ENCODE results near the gene HSPB1. TPM values are rescaled to one million over a fixed set of nuclear protein-coding genes. Genes with fewer than 3 reads are reported as not detected.
A peak's percentile ranks its signal among the peaks of the same experiment; 100 is the strongest.

Gene HSPB1
- total RNA-seq, 1 experiment from 2014 or later: 202 TPM

GRCh38 chr7:76267894-76268183, 34.6 kb upstream of the HSPB1 start:
- DNase-seq (ENCODE audit: low spot score) (peak; percentile 39), ATAC-seq (peak; percentile 10)
- H3K27ac Mint-ChIP-seq: no peak overlapping the region
- peaks cover 32% of the 10 kb centered on the region for H3K4me1 Mint-ChIP-seq
- H3K4me3 Mint-ChIP-seq: peak overlapping the region; percentile 57
- ChIA-PET POLR2A (interaction anchor here (0.6 kb wide), 1 partner anchor 8 kb away, joined by 4 read pairs; no protein-coding TSS in a partner anchor), CTCF (interaction anchor here (1.0 to 3.0 kb wide), 4 partner anchors 9 to 89 kb away, joined by 3 to 17 read pairs (median 6); no protein-coding TSS in a partner anchor)
- H3K36me3 Mint-ChIP-seq: no peaks in the 10 kb centered on the region
- H3K27me3 Mint-ChIP-seq (ENCODE audit: low read depth): peaks cover 4% of the 10 kb centered on the region; the same call in 1 of the 2 replicates
- no peaks in the 10 kb centered on the region for H3K9me3 Mint-ChIP-seq
- TF ChIP-seq TP53 (CRISPR knock-in tag; IDR thresholded peaks at IDR 0.05): no peak
- no peak for TF ChIP-seq ZSCAN18 (CRISPR knock-in tag; IDR thresholded peaks at IDR 0.05)
- TF ChIP-seq SMAD4 (CRISPR knock-in tag; IDR thresholded peaks at IDR 0.05): no peak
- no peak for TF ChIP-seq NR3C1 (CRISPR knock-in tag; conservative IDR thresholded peaks at IDR 0.05; ENCODE audit: low read depth)
- TF ChIP-seq ZNF512 (CRISPR knock-in tag; IDR thresholded peaks at IDR 0.05; ENCODE audit: borderline replicate concordance): no peak
- TF ChIP-seq USF2 (CRISPR knock-in tag; IDR thresholded peaks at IDR 0.05): no peak
- no peak for TF ChIP-seq ATF2 (CRISPR knock-in tag; IDR thresholded peaks at IDR 0.05; ENCODE audit: borderline replicate concordance, low read depth)
- no peak for TF ChIP-seq CREB1 (CRISPR knock-in tag; IDR thresholded peaks at IDR 0.05)
- no peak for TF ChIP-seq NFATC4 (CRISPR knock-in tag; IDR thresholded peaks at IDR 0.05)
- TF ChIP-seq ZBTB21 (CRISPR knock-in tag; IDR thresholded peaks at IDR 0.05; ENCODE audit: borderline replicate concordance): no peak
- TF ChIP-seq, protein P1, sequence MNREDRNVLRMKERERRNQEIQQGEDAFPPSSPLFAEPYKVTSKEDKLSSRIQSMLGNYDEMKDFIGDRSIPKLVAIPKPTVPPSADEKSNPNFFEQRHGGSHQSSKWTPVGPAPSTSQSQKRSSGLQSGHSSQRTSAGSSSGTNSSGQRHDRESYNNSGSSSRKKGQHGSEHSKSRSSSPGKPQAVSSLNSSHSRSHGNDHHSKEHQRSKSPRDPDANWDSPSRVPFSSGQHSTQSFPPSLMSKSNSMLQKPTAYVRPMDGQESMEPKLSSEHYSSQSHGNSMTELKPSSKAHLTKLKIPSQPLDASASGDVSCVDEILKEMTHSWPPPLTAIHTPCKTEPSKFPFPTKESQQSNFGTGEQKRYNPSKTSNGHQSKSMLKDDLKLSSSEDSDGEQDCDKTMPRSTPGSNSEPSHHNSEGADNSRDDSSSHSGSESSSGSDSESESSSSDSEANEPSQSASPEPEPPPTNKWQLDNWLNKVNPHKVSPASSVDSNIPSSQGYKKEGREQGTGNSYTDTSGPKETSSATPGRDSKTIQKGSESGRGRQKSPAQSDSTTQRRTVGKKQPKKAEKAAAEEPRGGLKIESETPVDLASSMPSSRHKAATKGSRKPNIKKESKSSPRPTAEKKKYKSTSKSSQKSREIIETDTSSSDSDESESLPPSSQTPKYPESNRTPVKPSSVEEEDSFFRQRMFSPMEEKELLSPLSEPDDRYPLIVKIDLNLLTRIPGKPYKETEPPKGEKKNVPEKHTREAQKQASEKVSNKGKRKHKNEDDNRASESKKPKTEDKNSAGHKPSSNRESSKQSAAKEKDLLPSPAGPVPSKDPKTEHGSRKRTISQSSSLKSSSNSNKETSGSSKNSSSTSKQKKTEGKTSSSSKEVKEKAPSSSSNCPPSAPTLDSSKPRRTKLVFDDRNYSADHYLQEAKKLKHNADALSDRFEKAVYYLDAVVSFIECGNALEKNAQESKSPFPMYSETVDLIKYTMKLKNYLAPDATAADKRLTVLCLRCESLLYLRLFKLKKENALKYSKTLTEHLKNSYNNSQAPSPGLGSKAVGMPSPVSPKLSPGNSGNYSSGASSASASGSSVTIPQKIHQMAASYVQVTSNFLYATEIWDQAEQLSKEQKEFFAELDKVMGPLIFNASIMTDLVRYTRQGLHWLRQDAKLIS (CRISPR knock-in tag; IDR thresholded peaks at IDR 0.05; ENCODE audit: borderline replicate concordance): no peak
- no peak for TF ChIP-seq TCF7 (CRISPR knock-in tag; IDR thresholded peaks at IDR 0.05; ENCODE audit: low read depth)
- no peak for TF ChIP-seq ZNF396 (CRISPR knock-in tag; IDR thresholded peaks at IDR 0.05; ENCODE audit: borderline replicate concordance)
- no peak for TF ChIP-seq EMX1 (CRISPR knock-in tag; IDR thresholded peaks at IDR 0.05)
- TF ChIP-seq TEAD4 (CRISPR knock-in tag; IDR thresholded peaks at IDR 0.05): no peak
- no peak for TF ChIP-seq GRHL2 (CRISPR knock-in tag; IDR thresholded peaks at IDR 0.05; ENCODE audit: insufficient replicate concordance, severe bottlenecking)
- TF ChIP-seq NFYB (CRISPR knock-in tag; conservative IDR thresholded peaks at IDR 0.05; ENCODE audit: low read depth): no peak

Data from WTC11 (cell line).